Thyroid gland (tissue), 4 donors: ENCODE data around the gene IMP3.

Experiments
- CTCF ChIP-seq, 6 experiments: fragments of 200-600 bp in 3 of 6; fragments of 450-650 bp in 3 of 6; sonication (generic) in 3 of 6; IDR thresholded peaks; one replicate each; pipeline ENCODE4 v1.5.1; 2016 to 2019; ENCODE audit warnings: antibody characterized with exemption in 6 of 6, mild to moderate bottlenecking in 2 of 6, inconsistent platforms in 1 of 6, moderate library complexity in 1 of 6
- POLR2A ChIP-seq, 2 donors: fragments of 450-650 bp; IDR thresholded peaks; one replicate each; pipeline ENCODE4 v1.6.1; 2017; ENCODE audit warnings: antibody characterized with exemption in 2 of 2, mild to moderate bottlenecking in 2 of 2, moderate library complexity in 1 of 2

GRCh38 chr15:75641603-75642002 lies 1.6 kb upstream of the IMP3 start:
- no peak for TF ChIP-seq CTCF (IDR thresholded peaks at IDR 0.05)
- no peak for TF ChIP-seq POLR2A (IDR thresholded peaks at IDR 0.05)
